GM19043 (cell line): ENCODE results near the gene POLA2.
"Not testable (repeated sequence)": the region's sequence is repeated elsewhere in the genome, so short reads cannot be mapped to it uniquely, and the experiment has no call there.

Experiments
- ATAC-seq: cut with Tn5 transposase; IDR thresholded peaks from one replicate; pipeline ENCODE4 v1.9.1; 2021; ENCODE audit warnings: low read depth; ENCODE audit not compliant: unreplicated experiment

POLA2 gene

DNA sequence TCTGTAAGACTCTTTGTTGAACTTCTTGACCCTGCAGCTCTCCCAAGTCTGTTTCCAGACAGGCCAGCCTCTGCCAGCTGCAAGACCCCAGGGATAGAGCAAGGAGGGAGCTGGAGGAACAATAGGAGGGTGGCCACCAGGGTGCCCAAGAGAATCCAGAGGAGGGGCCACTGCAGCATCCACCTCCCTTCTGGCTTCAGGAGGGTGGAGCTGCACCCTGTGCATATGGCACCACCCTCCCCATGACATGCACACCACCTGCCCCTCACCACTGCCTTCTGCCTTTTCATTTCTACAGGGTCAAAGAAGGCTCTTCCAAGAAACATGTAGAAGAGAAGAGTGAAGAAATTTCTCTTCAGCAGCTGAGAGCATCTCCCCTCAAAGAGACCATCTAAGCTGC lies 20.1 kb upstream of the POLA2 start:
- ATAC-seq, result no peak

DNA sequence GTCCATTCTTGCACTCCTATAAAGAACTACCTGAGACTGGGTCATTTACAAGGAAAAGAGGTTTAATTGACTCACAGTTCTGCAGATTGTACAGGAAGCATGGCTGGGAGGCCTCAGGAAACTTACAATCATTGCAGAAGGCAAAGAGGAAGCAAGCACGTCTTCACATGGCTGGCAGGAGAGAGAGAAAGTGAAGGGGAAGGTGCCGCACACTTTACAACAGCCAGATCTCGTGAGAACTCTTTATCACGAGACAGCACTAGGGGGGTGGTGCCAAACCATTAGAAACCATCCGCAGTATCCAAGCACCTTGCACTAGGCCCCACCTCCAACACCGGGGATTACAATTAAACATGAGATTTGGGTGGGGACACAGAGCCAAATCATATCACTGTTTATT lies 19.4 kb upstream of the POLA2 start:
- ATAC-seq, result no peak

DNA sequence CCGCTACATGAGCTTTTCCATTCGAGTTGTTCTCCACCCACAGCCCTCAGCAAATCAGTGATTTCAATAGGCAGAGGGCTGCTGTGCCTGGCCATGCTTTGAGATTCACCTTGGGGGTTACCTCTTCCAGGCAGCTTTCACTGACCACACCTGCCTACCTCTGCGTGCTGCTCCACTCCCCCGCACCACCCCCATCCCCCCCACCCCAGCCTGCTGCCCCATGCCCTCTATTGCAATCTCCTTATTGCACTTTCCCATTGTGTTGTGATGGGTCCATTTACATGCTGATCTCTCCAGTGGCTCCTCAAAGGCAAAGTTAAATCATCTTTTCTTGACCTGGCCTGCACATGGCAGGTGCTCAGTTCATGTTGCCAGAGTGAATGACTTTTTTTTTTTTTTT lies 18.0 kb upstream of the POLA2 start:
- ATAC-seq, result no peak

DNA sequence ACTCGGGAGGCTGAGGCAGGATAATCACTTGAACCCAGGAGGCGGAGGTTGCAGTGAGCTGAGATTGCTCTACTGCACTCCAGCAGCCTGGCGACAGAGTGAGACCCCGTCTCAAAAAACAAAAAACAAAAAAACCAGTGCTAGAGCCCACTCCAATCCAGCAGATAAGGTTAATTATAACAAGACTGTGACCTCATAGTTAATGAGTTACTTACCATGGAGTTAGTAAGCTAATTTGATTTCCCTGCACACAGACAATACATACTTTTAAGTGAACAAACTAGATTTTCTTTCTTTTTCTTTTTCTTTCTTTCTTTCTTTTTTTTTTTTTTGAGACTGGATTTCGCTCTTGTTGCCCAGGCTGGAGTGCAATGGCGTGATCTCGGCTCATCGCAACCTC lies 16.7 kb upstream of the POLA2 start:
- ATAC-seq, result not testable (repeated sequence)

DNA sequence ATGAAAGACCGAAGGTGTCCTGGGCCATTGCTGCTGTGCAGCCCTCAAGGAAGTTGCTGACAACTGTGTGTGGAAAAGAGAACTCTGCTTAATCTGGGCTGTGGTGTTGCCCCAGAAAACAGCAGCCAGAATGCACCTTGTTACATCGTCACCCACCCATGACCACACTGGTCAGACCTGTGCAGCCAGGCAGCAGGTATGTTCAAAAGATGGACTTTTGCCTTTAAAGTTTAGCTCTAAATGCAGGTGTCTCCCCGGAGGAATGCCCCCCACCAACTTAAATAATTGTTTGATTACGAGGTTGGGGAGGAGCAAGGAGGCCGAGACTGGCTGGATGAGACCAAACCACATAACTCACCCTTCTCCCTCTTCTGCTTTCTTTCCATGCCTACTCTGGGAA lies 15.3 kb upstream of the POLA2 start:
- ATAC-seq, result no peak

DNA sequence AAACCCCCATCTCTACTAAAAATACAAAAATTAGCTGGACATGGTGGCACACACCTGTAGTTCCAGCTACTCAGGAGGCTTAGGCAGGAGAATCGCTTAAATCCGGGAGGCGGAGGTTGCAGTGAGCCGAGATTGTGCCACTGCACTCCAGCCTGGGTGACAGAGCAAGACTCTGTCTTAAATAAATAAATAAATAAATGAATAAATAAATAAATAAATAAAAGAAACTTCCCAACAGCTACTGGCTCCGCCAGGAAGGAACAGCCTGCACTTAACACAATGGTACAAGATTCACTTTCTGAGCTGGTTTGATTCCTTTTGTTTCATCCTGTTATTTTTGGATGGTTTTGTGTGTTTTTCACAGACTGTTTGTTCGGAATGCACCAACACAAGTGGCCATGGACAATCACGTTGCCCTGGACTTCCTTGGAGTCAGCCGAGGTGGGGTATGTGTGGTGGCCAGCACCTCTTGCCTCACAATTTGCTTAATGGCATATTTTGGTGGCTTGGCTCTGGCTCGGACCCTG lies 13.5 kb upstream of the POLA2 start:
- not testable (repeated sequence) for ATAC-seq

DNA sequence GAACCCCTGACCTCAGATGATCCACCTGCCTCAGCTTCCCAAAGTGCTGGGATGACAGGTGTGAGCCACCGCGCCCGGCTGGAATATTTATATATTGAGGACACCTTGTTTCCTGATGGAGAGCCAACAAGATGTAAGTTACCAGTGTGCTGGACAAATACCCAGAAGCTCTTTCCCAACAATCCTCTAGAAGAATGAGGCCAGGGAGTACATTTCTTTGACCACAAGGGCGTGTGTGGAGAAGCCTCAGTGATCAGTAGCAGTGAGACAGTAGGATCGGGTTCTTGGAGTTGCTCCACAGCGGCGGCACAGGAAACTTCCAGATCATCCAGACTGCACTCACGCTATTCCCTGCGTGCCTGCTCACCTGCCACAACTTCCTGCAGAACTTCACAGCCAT lies 10.3 kb upstream of the POLA2 start:
- ATAC-seq, result no peak

DNA sequence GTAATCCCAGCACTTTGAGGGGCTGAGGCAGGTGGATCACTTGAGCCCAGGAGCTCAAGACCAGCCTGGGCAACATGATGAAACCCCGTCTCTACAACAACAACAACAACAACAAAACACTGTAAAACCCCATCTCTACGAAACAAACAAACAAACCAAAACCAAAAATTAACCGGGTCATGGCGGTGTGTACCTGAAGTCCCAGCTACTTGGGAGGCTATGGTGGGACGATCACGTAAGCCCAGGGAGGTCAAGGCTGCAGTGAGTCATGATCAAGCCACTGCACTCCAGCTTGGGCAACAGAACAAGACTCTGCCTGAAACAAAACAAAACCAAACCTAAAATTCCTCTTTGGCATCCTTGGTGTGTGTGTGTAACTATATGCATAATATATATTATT lies 7.0 kb upstream of the POLA2 start:
- no peak for ATAC-seq

DNA sequence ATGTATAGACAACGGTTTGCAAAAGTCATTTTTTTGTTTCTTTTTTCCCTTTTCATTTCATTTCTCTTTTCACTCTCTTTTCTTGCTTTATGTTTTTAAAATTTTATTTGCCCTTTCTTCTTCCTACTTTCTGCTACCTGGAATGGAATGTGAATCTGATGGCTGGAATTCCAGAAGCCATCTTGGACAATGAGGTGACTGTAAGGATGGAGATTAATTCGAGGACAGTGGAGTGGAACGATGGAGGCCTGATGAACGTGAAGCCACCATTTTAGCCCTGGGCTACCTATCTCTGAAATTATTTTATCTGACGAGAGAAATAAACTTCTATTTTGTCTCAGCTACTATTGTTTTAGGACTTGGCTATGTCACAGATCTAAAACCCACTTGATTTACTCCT lies 2.8 kb upstream of the POLA2 start:
- no peak for ATAC-seq

DNA sequence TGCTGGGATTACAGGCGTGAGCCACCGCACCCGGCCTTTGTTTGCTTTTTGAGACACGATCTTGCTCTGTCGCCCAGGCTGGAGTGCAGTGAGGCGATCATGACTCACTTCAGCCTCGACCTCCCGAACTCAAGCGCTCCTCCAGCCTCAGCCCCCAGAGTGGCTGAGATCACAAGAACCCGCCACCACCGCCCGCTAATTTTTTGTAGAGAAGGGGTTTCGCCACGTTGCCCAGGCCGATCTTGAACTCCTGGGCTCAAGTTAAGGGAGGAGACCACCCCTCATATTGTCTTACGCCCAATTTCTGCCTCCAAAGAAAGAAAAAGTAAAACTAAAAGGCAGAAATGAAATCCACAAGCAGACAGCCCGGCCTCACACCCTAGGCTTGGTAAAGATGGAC lies 1.5 kb upstream of the POLA2 start:
- no peak for ATAC-seq

DNA sequence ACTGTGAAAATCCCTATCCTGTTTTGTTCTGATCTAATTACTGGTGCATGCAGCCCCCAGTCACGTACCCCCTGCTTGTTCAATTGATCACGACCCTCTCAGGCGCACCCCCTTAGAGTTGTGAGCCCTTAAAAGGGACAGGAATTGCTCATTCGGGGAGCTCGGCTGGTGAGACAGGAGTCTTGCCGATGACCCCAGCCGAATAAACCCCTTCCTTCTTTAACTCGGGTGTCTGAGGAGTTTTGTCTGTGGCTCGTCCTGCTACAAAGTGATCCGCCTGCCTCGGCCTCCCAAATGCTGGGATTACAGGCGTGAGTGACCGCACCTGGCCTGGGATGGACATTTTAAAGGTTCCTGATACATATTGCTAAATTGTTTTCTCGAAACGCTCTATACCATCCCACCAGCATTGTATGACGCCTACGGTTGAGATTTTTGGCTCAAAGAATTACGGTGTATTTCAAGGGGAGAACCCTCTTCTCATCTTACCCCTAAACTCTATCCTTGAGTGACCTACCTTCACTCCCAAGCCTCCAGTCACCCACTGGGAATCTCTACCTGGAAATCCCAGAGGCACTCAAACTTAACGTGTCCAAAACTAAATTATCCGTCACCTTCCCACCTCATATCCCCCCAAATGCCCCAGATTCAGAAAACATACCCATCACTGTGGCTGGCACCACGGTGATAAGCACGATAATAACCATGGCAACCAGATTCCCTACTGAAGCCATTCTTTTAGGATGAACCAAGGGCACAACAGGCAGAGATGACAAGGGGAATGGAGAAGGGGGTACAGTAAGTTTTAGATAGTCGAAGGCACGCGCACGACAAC lies 789 bp upstream of the POLA2 start:
- no peak for ATAC-seq

DNA sequence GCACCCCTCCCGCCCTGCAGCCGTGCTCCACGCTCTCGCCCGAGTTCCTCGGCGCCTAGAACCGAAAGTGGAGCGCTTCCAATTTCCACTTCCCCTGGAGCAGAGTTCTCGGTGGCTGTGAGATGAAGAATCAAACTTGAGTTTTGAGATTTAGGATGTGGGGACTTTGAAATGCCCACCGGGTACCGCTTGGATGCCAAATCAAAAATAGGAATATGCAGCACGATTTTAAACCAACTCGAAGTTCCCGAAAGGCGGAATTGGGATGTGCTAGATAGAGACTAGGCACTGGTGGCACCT lies 569 bp downstream of the POLA2 start:
- no peak for ATAC-seq

DNA sequence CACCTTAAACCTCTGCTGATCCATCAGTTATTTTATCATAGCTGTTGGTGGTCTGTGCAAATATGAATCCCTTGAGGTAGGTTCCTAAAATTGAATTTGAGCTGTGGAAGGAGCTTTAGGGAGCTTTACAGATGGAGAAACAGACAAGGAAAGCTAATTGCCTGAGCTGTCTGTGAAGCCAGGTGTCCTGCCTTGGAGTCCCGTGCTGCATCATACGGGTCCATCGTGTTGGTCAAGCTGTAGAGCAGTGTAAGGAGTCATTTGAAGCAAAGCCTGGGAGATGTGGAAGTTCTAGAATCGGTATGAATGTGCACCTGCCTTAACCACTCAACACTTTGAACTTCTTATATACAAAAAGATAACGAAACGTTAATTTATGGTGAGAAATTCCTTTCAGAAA lies 1.0 kb downstream of the POLA2 start:
- no peak for ATAC-seq

DNA sequence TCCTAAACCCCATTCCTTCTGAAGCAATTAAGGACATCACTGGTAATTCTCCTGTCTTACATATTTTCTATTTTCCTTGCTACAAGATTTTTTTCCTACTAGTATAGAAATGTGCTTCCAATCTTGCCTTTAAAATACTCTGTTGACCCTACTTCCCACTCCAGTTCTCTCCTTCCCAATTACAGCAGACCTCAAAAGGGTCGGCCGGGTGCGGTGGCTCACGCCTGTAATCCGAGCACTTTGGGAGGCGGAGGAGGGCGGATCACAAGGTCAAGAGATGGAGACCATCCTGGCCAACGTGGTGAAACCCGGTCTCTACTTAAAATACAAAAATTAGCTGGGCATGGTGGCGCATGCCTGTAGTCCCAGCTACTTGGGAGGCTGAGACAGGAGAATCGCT lies 3.0 kb downstream of the POLA2 start:
- ATAC-seq, result not testable (repeated sequence)

DNA sequence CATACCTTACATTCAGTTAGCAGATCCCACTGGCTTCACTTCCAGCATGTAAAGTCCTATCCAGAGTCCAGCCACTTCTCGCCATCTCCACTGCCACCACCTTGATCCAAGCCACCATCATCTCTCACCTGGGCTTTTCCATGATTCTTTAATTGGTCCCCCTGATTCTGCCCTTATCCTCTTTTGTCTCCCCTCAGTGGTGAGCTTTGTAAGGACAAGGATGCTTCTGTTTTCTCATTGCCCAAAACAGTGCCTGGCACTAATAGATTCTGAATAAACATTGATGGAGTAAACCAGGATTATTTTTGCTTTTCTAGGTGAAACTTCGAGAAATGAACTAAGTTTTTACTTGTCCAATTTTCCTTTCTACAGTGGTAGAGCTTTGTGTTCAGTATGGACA lies 4.4 kb downstream of the POLA2 start:
- no peak for ATAC-seq

DNA sequence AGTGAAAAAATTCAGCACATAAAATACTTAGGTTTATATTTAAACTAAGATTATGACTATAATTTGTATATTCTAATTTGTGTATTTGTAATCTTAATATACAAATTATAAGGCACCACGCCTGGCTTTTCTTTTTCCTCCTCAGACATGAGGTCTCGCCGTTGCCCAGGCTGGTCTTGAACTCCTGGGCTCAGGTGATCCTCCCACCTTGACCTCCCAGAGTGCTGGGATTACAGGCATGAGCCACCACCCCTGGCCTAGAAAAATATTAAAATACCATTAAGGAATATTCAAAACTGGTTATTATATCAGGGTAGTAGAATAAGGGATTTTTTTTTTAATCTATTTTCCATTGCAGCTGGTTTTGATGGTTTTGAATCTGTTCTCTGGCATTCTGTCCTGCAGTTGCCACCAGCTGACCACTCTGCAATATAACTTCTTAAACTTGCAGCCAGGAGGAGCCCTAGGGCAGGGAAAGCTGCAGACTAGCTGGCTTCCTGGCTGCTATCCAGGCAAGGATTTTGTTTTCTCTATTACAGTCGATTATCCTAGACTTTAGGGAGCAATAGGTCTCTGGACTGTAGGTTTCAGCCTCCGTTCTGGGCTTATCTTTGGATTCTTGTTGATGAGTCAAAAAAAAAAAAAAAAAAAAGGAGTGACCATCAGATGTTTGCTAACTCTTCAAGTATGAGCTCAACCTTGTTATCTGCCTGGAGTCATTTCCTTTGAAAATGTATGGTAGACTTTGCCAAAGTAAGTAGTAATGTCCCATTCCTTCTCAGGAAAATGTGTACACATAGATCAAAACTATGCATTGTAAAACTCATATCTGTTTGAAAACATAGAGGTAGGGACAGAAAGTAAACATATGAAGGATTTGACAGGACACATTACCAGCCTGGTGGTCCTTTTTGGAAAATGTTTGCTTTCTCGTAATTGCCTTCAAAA lies 13.2 kb downstream of the POLA2 start:
- no peak for ATAC-seq

DNA sequence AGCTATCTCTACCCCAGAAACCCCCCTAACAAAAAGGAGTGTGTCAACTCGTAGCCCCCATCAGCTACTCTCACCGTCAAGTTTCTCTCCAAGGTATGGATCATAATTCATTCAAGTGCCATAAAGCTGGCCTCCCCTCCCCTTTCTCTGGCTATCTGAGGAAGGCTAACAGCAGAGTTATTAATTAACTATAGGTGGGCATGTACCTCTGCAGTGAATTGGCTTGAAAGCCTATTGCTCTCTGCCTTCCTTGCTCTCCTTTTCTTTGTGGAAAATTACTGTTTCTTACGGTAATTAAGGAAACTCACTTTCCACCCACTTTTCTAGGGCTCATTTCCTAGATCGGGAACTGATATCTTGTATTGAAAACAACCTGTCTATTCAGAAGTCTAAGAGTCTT lies 14.1 kb downstream of the POLA2 start:
- ATAC-seq, result no peak

DNA sequence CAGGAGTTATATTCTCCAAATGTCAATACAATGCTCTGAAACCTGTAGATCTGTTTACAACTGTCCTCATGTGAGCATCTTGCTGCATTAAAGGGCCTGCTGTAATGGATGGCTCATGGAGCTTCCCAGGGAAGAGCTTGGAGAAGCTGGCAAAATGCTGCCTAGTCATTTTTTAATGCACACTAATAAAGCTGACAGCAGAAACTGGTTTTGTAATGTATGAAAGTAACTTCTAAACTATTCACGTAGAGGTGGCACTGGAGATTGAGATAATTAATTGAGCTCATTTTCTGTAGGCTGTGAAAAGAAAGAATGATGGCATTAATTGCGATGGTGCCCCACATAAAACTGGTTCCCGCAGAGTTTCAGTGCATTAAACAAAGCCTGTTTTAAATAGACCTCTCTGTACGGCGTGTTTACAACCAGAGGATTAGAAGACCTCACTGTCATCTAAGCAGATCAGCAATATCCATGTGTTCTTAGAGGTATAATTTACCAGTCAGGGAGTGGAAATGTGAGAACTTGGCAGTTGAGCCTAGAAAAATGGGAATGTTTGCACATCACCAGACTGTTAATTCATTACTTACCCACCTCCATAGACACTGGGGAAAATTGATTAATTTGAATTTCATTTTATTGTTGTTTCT lies 16.0 kb downstream of the POLA2 start:
- ATAC-seq, result no peak

DNA sequence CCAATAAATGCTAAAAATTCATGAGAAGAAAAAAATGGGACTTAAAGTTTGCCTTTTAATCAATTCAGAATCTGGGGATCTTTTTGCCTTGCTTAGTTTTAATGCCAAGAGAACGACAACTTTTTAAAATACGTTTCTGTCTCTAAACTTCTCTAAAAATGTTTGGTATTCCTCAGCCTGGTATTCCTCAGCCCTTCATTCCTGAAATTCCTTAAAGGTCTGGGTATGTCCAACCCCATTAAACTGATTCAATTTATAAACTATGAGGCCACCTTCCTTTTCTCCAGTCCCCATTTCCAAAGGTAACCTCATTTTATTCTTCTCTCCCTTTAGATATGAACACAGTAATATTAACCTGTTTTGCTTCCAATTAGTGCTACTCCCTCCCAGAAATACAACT lies 16.6 kb downstream of the POLA2 start:
- no peak for ATAC-seq

DNA sequence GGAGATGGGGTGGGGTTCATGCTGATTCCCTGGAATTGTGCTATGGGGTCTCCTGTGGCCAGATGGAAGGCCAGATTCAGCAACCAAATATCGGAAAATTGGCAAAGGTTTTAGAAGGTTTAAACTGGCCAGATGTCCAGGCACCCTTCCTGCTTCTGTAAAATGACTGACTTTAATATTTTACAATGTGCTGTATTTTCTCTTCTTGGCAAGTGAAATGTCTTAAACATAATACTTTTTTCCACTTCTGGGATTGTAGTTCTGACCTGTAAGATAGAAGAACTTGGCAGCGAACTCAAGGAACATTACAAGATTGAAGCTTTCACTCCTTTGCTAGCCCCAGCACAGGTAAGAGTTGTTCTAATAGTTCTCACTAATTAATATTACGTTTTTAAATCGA lies 17.5 kb downstream of the POLA2 start:
- no peak for ATAC-seq

DNA sequence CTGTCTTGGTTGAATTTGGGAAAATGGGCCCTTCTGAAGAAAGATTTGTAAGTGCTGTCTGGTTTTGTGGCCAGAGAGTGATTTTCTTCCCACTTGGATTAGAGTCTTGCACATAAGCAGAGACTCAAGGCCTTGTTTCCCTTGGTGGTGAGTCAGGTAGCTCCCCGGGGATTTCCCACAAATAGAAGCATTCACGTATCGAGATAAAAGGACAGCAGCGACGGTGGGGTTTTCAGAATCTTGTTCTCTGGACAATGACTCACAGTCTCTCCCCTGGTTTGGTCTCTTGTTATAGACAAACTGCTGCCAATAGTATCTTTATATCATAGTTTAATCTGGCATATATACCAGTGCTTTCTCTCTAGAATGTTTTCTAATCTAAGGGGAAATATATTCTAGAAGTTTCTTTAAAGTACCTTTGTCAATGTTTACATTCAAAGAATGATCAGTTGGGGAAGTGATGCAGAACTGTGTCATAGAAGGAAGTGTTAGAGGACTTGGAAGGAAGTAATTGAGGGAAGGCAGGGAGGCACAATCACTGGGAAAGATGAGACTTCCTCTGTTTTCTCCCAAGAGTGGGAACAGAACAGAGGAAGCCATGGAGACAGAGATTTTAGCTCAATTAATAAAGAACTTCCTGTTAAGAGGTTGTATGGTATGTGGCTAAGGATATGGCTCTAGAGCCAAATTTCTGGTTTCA lies 18.1 kb downstream of the POLA2 start:
- ATAC-seq, result no peak
